Adrenal gland (tissue), 19 donors: ENCODE results near the gene SLC41A1. TPM values are rescaled to one million over a fixed set of nuclear protein-coding genes. Genes with fewer than 3 reads are reported as not detected.
"Not testable (repeated sequence)": the region's sequence is repeated elsewhere in the genome, so short reads cannot be mapped to it uniquely, and the experiment has no call there.

Experiments used
- DNase-seq, 7 donors: peaks; one replicate each; pipeline ENCODE4 v3.0.0-alpha.2; 2019 to 2020
- H3K27ac ChIP-seq, 5 donors: fragments of 200-600 bp; sonication (generic) in 4 of 5; 1 replicate in 3 of 5; 2 replicates in 2 of 5; pipeline versions ENCODE4 v1.5.1 to v1.8.0; 2016 to 2020; ENCODE audit warnings: mild to moderate bottlenecking in 1 of 5
- H3K27me3 ChIP-seq: fragments of 200-600 bp; 2 replicates; pipeline ENCODE4 v1.8.0; 2021
- H3K36me3 ChIP-seq, 2 donors: fragments of 200-600 bp; replicated peaks in 1 of 2; 1 replicate in 1 of 2; 2 replicates in 1 of 2; pipeline versions ENCODE4 v1.5.1 to v1.8.0; 2018 to 2022
- H3K4me1 ChIP-seq, 2 donors: fragments of 200-600 bp; replicated peaks in 1 of 2; 1 replicate in 1 of 2; 2 replicates in 1 of 2; pipeline versions ENCODE4 v1.5.1 to v1.8.0; 2018 to 2021
- H3K4me3 ChIP-seq, 4 donors: fragments of 200-600 bp; sonication (generic) in 3 of 4; one replicate each; pipeline ENCODE4 v1.5.1; 2016 to 2018
- H3K9me3 ChIP-seq, 3 donors: fragments of 200-600 bp; sonication (generic) in 1 of 3; replicated peaks in 1 of 3; 1 replicate in 2 of 3; 2 replicates in 1 of 3; pipeline versions ENCODE4 v1.5.1 to v1.8.0; 2016 to 2021
- POLR2A ChIP-seq, 2 donors: fragments of 450-650 bp; IDR thresholded peaks; one replicate each; pipeline ENCODE4 v1.6.1; 2017; ENCODE audit warnings: antibody characterized with exemption in 2 of 2, mild to moderate bottlenecking in 2 of 2, moderate library complexity in 1 of 2
- WGBS, 4 donors: extraction: QIAGEN DNeasy Blood & Tissue Kit in 2 of 4; methylation state at CpG; one replicate each; pipeline versions ENCODE4 v1.1.5 to v1.1.7; 2013 to 2017; 5-methylcytosine and 5-hydroxymethylcytosine counted together
- intact Hi-C, 2 donors: fragments of 100-400 bp; cut with DNase I; formaldehyde crosslinking; loops; one replicate each; pipeline versions ENCODE4 v1.14.1 to v1.15.0; 2022 to 2023
- long read RNA-seq, 10 donors: library from polyadenylated mRNA in 3 of 10; unstranded in 2 of 10; stranded (forward) in 1 of 10; transcript quantifications; one replicate each; pipeline ENCODE4 v2.0.0 and lab custom pipeline, GENCODE V29; 2021 to 2026
- polyA plus RNA-seq, 3 donors: library from polyadenylated mRNA; stranded (reverse); fragments of 200-250 nt in 2 of 3; fragments of 350-450 nt in 1 of 3; fragmentation: Illumina TruSeq in 1 of 3; extraction: RNeasy Lipid Tissue Mini Kit (QIAGEN cat#74804) in 1 of 3; gene quantifications; one replicate each; pipeline ENCODE4 v1.2.3, GENCODE V29; 2013 to 2014
- total RNA-seq, 9 donors: library from RNA; depleted of rRNA in 4 of 9; stranded (reverse); fragments of >200 nt in 4 of 9; fragments of 120-200 nt in 1 of 9; fragmentation: NEBNext Ultra II Directional in 1 of 9; extraction: Animal tissue kit (Norgen Biotek cat#: 25700) in 1 of 9; gene quantifications; one replicate each; pipeline versions ENCODE4 v1.1.0 to v1.2.4, GENCODE V29; 2013 to 2023
- TF ChIP-seq, protein P1 (sequence below), 6 experiments: fragments of 450-650 bp in 4 of 6; fragments of 200-600 bp in 2 of 6; sonication (generic) in 1 of 6; IDR thresholded peaks; 1 replicate in 5 of 6; 2 replicates in 1 of 6; pipeline versions ENCODE4 v1.5.1 to v1.8.0; 2016 to 2021; ENCODE audit warnings: antibody characterized with exemption in 6 of 6, mild to moderate bottlenecking in 2 of 6, moderate library complexity in 1 of 6
- donor health status: healthy with polysubstance abuse.
- donor health status: Bipolar disorder and iron deficiency.
- donor health status: DM: yes; HTN: yes; CAD: no.
- donor health status: DM: no; HTN: no; CAD: no.
- donor health status: DM: no; HTN: no; CAD: no.
- donor health status: DM: yes; HTN: yes; CAD: no.

The SLC41A1 gene
- total RNA-seq = 100 to 1,000 TPM in 1 of 9 donors, 10 to 100 TPM in 8; 21.3 to 127 (median 34.4) TPM
- polyA plus RNA-seq = 100 to 1,000 TPM in 1 of 3 donors, 10 to 100 TPM in 1, 1 to 10 TPM in 1; 8.9 to 143 (median 11.1) TPM
- long read RNA-seq, donor 1, full-length matches to known transcripts = 6 of 12 reads
- long read RNA-seq, donor 1, partial matches to known transcripts = 6 of 12 reads
- long read RNA-seq, donor 1, other reads (novel, unspliced or antisense) = 0 of 12 reads
- long read RNA-seq, donor 2, full-length matches to known transcripts = 3 of 3 reads
- long read RNA-seq, donor 2, partial matches to known transcripts = 0 of 3 reads
- long read RNA-seq, donor 2, other reads (novel, unspliced or antisense) = 0 of 3 reads
- long read RNA-seq, donor 3, full-length matches to known transcripts = 4 of 4 reads
- long read RNA-seq, donor 3, partial matches to known transcripts = 0 of 4 reads
- long read RNA-seq, donor 3, other reads (novel, unspliced or antisense) = 0 of 4 reads
- long read RNA-seq, donor 4, full-length matches to known transcripts = 1 of 5 reads
- long read RNA-seq, donor 4, partial matches to known transcripts = 1 of 5 reads
- long read RNA-seq, donor 4, other reads (novel, unspliced or antisense) = 3 of 5 reads
- long read RNA-seq, donor 5, full-length matches to known transcripts = 22 of 32 reads
- long read RNA-seq, donor 5, partial matches to known transcripts = 2 of 32 reads
- long read RNA-seq, donor 5, other reads (novel, unspliced or antisense) = 8 of 32 reads
- long read RNA-seq, donor 6, partial matches to known transcripts = 1 of 6 reads
- long read RNA-seq, donor 6, other reads (novel, unspliced or antisense) = 5 of 6 reads
- long read RNA-seq, donor 7, full-length matches to known transcripts = 5 of 12 reads
- long read RNA-seq, donor 7, partial matches to known transcripts = 7 of 12 reads
- long read RNA-seq, donor 7, other reads (novel, unspliced or antisense) = 0 of 12 reads
- long read RNA-seq, donor 8, full-length matches to known transcripts = 10 of 10 reads
- long read RNA-seq, donor 8, partial matches to known transcripts = 0 of 10 reads
- long read RNA-seq, donor 8, other reads (novel, unspliced or antisense) = 0 of 10 reads
- long read RNA-seq, donor 9, full-length matches to known transcripts = 2 of 2 reads
- long read RNA-seq, donor 9, partial matches to known transcripts = 0 of 2 reads
- long read RNA-seq, donor 9, other reads (novel, unspliced or antisense) = 0 of 2 reads
- long read RNA-seq, donor 10, full-length matches to known transcripts = 4 of 4 reads
- long read RNA-seq, donor 10, partial matches to known transcripts = 0 of 4 reads
- long read RNA-seq, donor 10, other reads (novel, unspliced or antisense) = 0 of 4 reads

DNA sequence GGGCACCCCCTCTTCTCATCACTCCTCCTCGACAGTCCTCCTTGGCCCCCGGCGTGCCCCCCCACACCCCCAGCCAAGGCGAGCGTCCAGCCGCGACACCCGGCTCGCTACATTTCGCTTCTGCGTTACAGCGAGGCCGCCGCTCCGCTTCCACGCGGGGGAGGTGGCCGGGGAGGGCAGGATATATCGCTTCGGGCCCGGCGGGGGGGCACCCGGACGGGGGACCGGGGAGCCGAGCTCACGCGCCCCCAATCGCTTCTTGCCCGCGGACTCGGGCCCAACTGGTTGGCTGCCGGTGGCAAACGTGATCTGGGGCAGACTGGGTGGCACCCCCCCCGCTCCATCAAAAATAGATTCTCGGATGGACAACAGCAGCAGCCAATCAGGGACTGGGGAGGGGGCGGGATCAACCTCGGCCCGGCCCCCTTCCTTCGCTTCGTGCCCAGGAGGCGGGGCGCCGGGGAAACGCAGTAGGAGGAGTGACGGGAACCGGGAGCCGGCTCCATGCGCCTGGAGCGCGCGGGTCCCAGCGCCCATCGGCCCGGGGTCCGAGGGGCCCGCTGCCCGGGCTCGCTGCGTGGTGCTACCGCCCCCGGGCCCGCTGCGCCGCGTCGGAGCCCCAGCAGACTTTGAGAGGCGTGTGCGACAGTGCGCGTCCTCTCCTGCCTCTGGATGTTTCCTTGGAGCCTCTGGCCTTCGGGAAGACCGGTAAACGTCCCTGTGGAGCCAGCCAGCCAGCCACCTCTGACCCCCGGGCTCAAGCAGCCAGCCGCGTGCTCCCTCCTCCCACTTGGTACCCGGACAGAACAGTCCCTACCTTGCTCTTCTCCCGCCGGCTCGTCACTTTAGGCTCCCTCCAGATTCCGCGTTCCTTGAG is at the start of gene SLC41A1:
Gene SLC41A1, minus strand, starts transcription at position 321 of the 877 bp plus-strand sequence. CDS start 2,757 bp downstream, outside the sequence.
- Histone ChIP-seq H3K4me1 (peaks cover 23 to 50% of the 10 kb centered on the region in 2 donors), H3K27ac (peak within 1 kb of the TSS; percentile 52 to 91 (median 79)), H3K4me3 (peak within 1 kb of the TSS; percentile 61 to 93 (median 84)), H3K9me3 (no peaks in the 10 kb centered on the region), H3K27me3 (no peaks in the 10 kb centered on the region), H3K36me3 (peaks cover 0 to 9% of the 10 kb centered on the region in 2 donors)
- TF ChIP-seq, protein P1, sequence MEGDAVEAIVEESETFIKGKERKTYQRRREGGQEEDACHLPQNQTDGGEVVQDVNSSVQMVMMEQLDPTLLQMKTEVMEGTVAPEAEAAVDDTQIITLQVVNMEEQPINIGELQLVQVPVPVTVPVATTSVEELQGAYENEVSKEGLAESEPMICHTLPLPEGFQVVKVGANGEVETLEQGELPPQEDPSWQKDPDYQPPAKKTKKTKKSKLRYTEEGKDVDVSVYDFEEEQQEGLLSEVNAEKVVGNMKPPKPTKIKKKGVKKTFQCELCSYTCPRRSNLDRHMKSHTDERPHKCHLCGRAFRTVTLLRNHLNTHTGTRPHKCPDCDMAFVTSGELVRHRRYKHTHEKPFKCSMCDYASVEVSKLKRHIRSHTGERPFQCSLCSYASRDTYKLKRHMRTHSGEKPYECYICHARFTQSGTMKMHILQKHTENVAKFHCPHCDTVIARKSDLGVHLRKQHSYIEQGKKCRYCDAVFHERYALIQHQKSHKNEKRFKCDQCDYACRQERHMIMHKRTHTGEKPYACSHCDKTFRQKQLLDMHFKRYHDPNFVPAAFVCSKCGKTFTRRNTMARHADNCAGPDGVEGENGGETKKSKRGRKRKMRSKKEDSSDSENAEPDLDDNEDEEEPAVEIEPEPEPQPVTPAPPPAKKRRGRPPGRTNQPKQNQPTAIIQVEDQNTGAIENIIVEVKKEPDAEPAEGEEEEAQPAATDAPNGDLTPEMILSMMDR (IDR thresholded peaks at IDR 0.05) = no peak
- TF ChIP-seq POLR2A (IDR thresholded peaks at IDR 0.05) = peak; percentile 18 to 81
- 0 to 1% (median 0%) methylated on average over 11 to 83 of the region's 83 CpGs for WGBS, 4 donors
- DNase-seq = peak; percentile 93 to 98 (median 96)
- intact Hi-C loops = no loop called here

DNA sequence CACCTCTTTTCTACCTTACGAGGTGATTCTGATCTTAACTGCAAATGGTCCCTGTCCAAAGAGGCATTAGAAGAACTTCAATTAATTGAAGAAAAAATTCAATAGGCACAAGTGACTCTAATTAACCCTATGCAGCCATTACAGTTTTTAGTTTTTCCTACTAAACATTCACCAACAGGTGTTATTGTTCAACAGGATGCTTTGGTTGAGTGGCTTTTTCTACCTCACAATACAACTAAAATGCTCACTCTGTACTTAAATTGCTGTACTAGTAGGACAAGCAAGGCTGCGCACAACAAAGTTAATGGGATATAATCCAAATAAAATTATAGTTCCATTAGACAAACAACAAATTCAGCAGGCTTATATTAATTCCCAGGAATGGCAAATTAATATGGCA is 48.5 kb upstream of the SLC41A1 start:
- WGBS, 4 donors = 93 to 99% (median 96%) methylated on average over 2 of the region's 2 CpGs
- DNase-seq = no peak
- H3K27me3 ChIP-seq = peaks cover 6% of the 10 kb centered on the region
- H3K36me3 ChIP-seq = no peaks in the 10 kb centered on the region
- no peaks in the 10 kb centered on the region for H3K9me3 ChIP-seq
- no peaks in the 10 kb centered on the region for H3K4me1 ChIP-seq
- H3K27ac ChIP-seq = no peak overlapping the region
- intact Hi-C loops = no loop called here
- TF ChIP-seq POLR2A (IDR thresholded peaks at IDR 0.05) = no peak
- TF ChIP-seq, protein P1 (IDR thresholded peaks at IDR 0.05) = no peak
- no peak overlapping the region for H3K4me3 ChIP-seq

DNA sequence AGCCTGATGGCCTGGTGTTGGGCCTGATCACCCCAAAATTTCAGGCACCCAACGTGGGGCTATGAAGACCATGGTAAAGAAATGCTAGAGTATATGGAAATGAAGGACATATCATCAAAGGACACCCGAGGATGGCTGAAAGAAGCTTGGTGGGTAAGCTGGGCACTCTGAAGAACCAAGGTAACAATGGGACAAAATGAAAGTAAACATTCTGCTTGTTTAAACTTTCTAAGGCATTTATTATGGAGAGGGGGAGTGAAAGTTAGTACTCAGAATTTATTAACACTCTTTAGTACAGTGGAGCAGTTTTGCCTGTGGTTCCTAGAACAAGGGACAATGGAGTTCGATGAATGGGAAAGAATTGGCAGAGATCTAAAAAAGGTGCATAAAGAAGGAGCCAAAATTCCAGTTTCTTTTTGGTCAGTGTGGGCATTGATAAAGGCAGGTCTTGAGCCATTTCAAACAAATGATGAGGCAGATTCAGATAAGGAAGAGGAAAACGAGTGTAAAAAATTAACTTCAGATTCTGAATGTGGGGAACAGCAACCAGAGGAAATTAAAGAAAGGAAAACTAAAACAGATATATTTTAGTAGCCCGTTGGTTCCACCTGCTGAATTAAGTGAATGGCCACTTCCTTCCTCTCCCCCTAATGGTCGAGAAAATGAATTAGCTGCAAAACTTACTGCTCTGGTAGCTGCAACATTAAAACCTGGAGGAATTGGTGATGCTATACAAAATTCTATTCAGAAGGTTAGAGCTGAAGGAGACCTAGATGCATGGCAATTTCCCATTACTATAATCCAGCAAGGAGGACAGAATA is 45.4 kb upstream of the SLC41A1 start:
- Histone ChIP-seq H3K4me1 (no peaks in the 10 kb centered on the region), H3K27me3 (peaks cover 3% of the 10 kb centered on the region), H3K36me3 (no peaks in the 10 kb centered on the region), H3K27ac (no peak overlapping the region), H3K9me3 (peaks cover 0 to 5% (median 0%) of the 10 kb centered on the region in 3 donors), H3K4me3 (no peak overlapping the region)
- intact Hi-C loops = no loop called here
- 52 to 77% (median 57%) methylated on average over 6 of the region's 6 CpGs for WGBS, 4 donors
- no peak for DNase-seq
- TF ChIP-seq POLR2A (IDR thresholded peaks at IDR 0.05) = no peak
- TF ChIP-seq, protein P1 (IDR thresholded peaks at IDR 0.05) = no peak

DNA sequence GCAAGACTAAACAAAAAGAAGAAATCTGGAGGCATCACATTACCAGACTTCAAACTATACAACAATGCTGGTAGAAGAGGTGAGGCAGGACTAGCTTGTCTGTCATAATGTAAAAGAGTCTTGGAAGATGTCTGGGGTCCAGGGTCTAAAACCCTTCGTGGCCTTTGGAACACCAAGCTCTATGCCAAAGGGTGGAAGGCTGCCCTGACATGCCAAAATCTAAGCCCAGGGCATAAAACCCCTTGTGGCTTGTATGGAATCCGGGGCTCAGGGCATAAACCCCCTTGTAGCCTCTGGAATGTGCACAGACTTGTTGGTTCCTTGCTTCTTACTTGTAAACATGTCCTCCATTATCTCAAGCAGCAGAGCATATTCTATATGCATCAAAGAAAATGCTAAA is 44.5 kb upstream of the SLC41A1 start:
- intact Hi-C loops, DNase-seq, H3K4me1 ChIP-seq, H3K9me3 ChIP-seq, H3K27me3 ChIP-seq, H3K27ac ChIP-seq, H3K36me3 ChIP-seq, H3K4me3 ChIP-seq: not testable (repeated sequence)
- WGBS, 4 donors = 62 to 86% (median 78%) methylated on average over 2 of the region's 2 CpGs
